SK-N-SH treated with all-trans-retinoic acid at 6 μM for 48 hours (cell line): ENCODE measurements around the gene UNC13C.

Experiments
- ARNTL ChIP-seq: fragments of 450-650 bp; formaldehyde crosslinking; IDR thresholded peaks from 2 replicates; pipeline ENCODE4 v1.5.0; 2020; ENCODE audit warnings: low read depth, mild to moderate bottlenecking, moderate library complexity, borderline replicate concordance
- ESRRG ChIP-seq: fragments of 250-450 bp; sonication (Bioruptor Pico); IDR thresholded peaks from 2 replicates; pipeline ENCODE4 v1.6.1; 2021; ENCODE audit warnings: mild to moderate bottlenecking
- OSR1 ChIP-seq: fragments of 250-450 bp; sonication (Bioruptor Pico); IDR thresholded peaks from 2 replicates; pipeline ENCODE4 v1.8.0; 2022; ENCODE audit warnings: moderate library complexity, mild to moderate bottlenecking, inconsistent platforms
- TCF4 ChIP-seq: fragments of 250-450 bp; sonication (Bioruptor Pico); IDR thresholded peaks from 2 replicates; pipeline ENCODE4 v1.8.0; 2021; ENCODE audit warnings: mild to moderate bottlenecking, moderate library complexity, borderline replicate concordance
- ZFP3 ChIP-seq: fragments of 250-450 bp; sonication (Bioruptor Pico); IDR thresholded peaks from 2 replicates; pipeline ENCODE4 v1.5.0; 2020; ENCODE audit warnings: mild to moderate bottlenecking, moderate library complexity
- ZFP30 ChIP-seq: fragments of 450-650 bp; formaldehyde crosslinking; IDR thresholded peaks from 2 replicates; pipeline ENCODE4 v1.5.0; 2022; ENCODE audit warnings: mild to moderate bottlenecking, moderate library complexity
- TF ChIP-seq, protein P1 (sequence below): fragments of 250-450 bp; sonication (Bioruptor Pico); IDR thresholded peaks from 2 replicates; pipeline ENCODE4 v1.5.1; 2020; ENCODE audit warnings: low read depth, mild to moderate bottlenecking, moderate library complexity
- TF ChIP-seq, protein P2 (sequence below): fragments of 250-450 bp; sonication (Bioruptor Pico); IDR thresholded peaks from 2 replicates; pipeline ENCODE4 v1.8.0; 2020; ENCODE audit warnings: mild to moderate bottlenecking, moderate library complexity, borderline replicate concordance

DNA sequence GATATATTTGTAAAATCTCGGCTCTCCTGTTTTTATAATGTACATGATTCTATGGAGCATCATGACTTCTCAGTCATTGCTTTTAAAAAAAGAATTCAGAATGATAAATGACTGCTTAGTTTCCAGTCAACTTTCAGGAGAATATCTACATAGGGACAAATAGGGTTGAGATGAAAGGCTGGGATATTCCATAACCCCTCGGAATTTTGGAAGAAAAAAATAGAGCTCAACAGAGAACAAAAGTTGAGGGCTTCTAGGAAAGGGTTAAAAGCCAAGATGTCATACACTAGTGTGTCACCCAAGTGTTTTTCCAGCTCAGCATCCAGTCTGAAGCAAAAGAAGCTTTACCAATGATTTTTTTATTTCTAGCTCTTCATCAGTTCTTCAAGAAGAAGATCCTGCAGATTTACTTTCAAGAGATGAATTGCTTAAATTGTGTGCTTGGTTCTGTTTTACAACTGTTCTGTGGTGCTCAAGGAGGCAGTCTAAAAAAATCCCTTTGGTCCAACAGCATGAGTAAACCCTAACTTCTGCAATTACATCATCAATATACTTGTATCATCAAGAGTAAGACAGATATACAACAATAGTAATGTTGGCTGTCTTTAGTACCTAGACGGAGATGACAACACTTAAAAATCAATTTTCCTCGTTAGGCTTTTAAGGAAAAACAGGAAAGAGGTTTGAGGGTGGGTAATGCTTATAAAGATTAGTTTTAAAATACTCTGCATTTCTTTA, 979 bp downstream of the UNC13C start:
- TF ChIP-seq, protein P1, sequence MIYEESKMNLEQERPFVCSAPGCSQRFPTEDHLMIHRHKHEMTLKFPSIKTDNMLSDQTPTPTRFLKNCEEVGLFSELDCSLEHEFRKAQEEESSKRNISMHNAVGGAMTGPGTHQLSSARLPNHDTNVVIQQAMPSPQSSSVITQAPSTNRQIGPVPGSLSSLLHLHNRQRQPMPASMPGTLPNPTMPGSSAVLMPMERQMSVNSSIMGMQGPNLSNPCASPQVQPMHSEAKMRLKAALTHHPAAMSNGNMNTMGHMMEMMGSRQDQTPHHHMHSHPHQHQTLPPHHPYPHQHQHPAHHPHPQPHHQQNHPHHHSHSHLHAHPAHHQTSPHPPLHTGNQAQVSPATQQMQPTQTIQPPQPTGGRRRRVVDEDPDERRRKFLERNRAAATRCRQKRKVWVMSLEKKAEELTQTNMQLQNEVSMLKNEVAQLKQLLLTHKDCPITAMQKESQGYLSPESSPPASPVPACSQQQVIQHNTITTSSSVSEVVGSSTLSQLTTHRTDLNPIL (CRISPR knock-in tag) = no peak
- TF ChIP-seq, protein P2, sequence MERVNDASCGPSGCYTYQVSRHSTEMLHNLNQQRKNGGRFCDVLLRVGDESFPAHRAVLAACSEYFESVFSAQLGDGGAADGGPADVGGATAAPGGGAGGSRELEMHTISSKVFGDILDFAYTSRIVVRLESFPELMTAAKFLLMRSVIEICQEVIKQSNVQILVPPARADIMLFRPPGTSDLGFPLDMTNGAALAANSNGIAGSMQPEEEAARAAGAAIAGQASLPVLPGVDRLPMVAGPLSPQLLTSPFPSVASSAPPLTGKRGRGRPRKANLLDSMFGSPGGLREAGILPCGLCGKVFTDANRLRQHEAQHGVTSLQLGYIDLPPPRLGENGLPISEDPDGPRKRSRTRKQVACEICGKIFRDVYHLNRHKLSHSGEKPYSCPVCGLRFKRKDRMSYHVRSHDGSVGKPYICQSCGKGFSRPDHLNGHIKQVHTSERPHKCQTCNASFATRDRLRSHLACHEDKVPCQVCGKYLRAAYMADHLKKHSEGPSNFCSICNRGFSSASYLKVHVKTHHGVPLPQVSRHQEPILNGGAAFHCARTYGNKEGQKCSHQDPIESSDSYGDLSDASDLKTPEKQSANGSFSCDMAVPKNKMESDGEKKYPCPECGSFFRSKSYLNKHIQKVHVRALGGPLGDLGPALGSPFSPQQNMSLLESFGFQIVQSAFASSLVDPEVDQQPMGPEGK (CRISPR knock-in tag) = no peak
- TF ChIP-seq OSR1 (CRISPR knock-in tag) (no peak), ZFP3 (CRISPR knock-in tag) (no peak), TCF4 (no peak), ARNTL (no peak), ZFP30 (CRISPR knock-in tag) (no peak), ESRRG (CRISPR knock-in tag) (no peak)
